Neural cell (in vitro differentiated cells): ENCODE data around the gene MON2. TPM values are rescaled to one million over a fixed set of nuclear protein-coding genes. Genes with fewer than 3 reads are reported as not detected.

Source experiments
- H2AFZ ChIP-seq: fragments of 200-600, 300-800 bp; sonication (generic), shearing (Covaris generic); 2 replicates; pipeline ENCODE4 v1.6.0; 2014; ENCODE audit warnings: low read depth, mild to moderate bottlenecking, antibody characterized with exemption, low read length, moderate library complexity
- H3F3A ChIP-seq: fragments of 200-600 bp; shearing (Covaris generic); 2 replicates; pipeline ENCODE4 v1.6.1; 2016; ENCODE audit warnings: mild to moderate bottlenecking, moderate library complexity, mixed read lengths, antibody characterized with exemption, low read length; ENCODE audit not compliant: insufficient read depth, poor library complexity, severe bottlenecking
- H3K27ac ChIP-seq: fragments of 200-600, 300-800 bp; sonication (generic), shearing (Covaris generic); 2 replicates; pipeline ENCODE4 v1.5.1; 2014; ENCODE audit warnings: mild to moderate bottlenecking, low read length, moderate library complexity
- H3K27me3 ChIP-seq: fragments of 300-800, 200-600 bp; sonication (generic), shearing (Covaris generic); 2 replicates; pipeline ENCODE4 v1.6.0; 2014; ENCODE audit warnings: mild to moderate bottlenecking, low read depth, low read length, moderate library complexity; ENCODE audit not compliant: insufficient read depth
- H3K36me3 ChIP-seq: fragments of 300-800, 200-600 bp; sonication (generic), shearing (Covaris generic); 2 replicates; pipeline ENCODE4 v1.5.1; 2014; ENCODE audit warnings: mild to moderate bottlenecking, antibody characterized with exemption, low read length, moderate library complexity; ENCODE audit not compliant: insufficient read depth
- H3K4me2 ChIP-seq: fragments of 300-800, 200-600 bp; sonication (generic), shearing (Covaris generic); 2 replicates; pipeline ENCODE4 v1.6.0; 2014; ENCODE audit warnings: mild to moderate bottlenecking, low read length
- H3K4me3 ChIP-seq: fragments of 300-800, 200-600 bp; sonication (generic), shearing (Covaris generic); 2 replicates; pipeline ENCODE4 v1.5.1; 2014; ENCODE audit warnings: mild to moderate bottlenecking, low read length, moderate library complexity
- H3K79me2 ChIP-seq: fragments of 200-600 bp; shearing (Covaris generic); replicated peaks from 2 replicates; pipeline ENCODE4 v1.6.0; 2014; ENCODE audit warnings: mild to moderate bottlenecking, low read length, moderate library complexity; ENCODE audit not compliant: insufficient read depth
- H3K9ac ChIP-seq: fragments of 300-800, 200-600 bp; sonication (generic), shearing (Covaris generic); 2 replicates; pipeline ENCODE4 v1.6.1; 2016; ENCODE audit warnings: mild to moderate bottlenecking, low read length, mixed read lengths
- H3K9me2 ChIP-seq: fragments of 200-600 bp; shearing (Covaris generic); 2 replicates; pipeline ENCODE4 v1.6.1; 2016; ENCODE audit warnings: mild to moderate bottlenecking, low read length, mixed read lengths; ENCODE audit not compliant: insufficient read depth
- H3K9me3 ChIP-seq: fragments of 200-600, 300-800 bp; sonication (generic), shearing (Covaris generic); 2 replicates; pipeline ENCODE4 v1.6.1; 2016; ENCODE audit warnings: mild to moderate bottlenecking, mixed run types, low read length, moderate library complexity, mixed read lengths
- H4K20me1 ChIP-seq: fragments of 200-600 bp; shearing (Covaris generic); 2 replicates; pipeline ENCODE4 v1.6.1; 2016; ENCODE audit warnings: mild to moderate bottlenecking, mixed run types; ENCODE audit not compliant: insufficient read depth
- EP300 ChIP-seq: fragments of 450-650 bp; conservative IDR thresholded peaks from 2 replicates; pipeline ENCODE4 v1.6.1; 2014; ENCODE audit warnings: antibody characterized with exemption, mild to moderate bottlenecking, moderate library complexity; ENCODE audit not compliant: poor library complexity, severe bottlenecking
- EZH2 ChIP-seq: fragments of 200-600, 300-800 bp; shearing (Covaris generic), sonication (generic); IDR thresholded peaks from 2 replicates; pipeline ENCODE4 v1.6.1; 2014; ENCODE audit warnings: antibody characterized with exemption, low read length, borderline replicate concordance, mild to moderate bottlenecking; ENCODE audit not compliant: insufficient read depth, poor library complexity, severe bottlenecking
- MXI1 ChIP-seq: fragments of 450-650 bp; conservative IDR thresholded peaks from 2 replicates; pipeline ENCODE4 v1.6.1; 2014; ENCODE audit warnings: antibody characterized with exemption, mild to moderate bottlenecking; ENCODE audit not compliant: poor library complexity, severe bottlenecking
- POLR2AphosphoS5 ChIP-seq: IDR thresholded peaks from 2 replicates; pipeline ENCODE4 v1.6.1; 2012
- RAD21 ChIP-seq: fragments of 450-650 bp; conservative IDR thresholded peaks from 2 replicates; pipeline ENCODE4 v1.6.1; 2014; ENCODE audit warnings: antibody characterized with exemption, mild to moderate bottlenecking, moderate library complexity
- SMC3 ChIP-seq: fragments of 450-650 bp; conservative IDR thresholded peaks from 2 replicates; pipeline ENCODE4 v1.6.1; 2014; ENCODE audit warnings: antibody characterized with exemption, mild to moderate bottlenecking, moderate library complexity; ENCODE audit not compliant: poor library complexity
- TAF1 ChIP-seq: IDR thresholded peaks from 2 replicates; pipeline ENCODE4 v1.6.1; 2012; ENCODE audit warnings: low read depth
- polyA plus RNA-seq: library from polyadenylated mRNA; depleted of rRNA; stranded (reverse); fragments of >200 nt; gene quantifications from 2 replicates; pipeline ENCODE4 v1.2.3, GENCODE V29; 2014
- TF ChIP-seq, protein P1 (sequence below): IDR thresholded peaks from 2 replicates; pipeline ENCODE4 v1.6.1; 2012; ENCODE audit warnings: borderline replicate concordance
- TF ChIP-seq, protein P2 (sequence below): fragments of 450-650 bp; IDR thresholded peaks from 2 replicates; pipeline ENCODE4 v1.5.1; 2014; ENCODE audit warnings: antibody characterized with exemption, mild to moderate bottlenecking, moderate library complexity; ENCODE audit not compliant: poor library complexity, severe bottlenecking

MON2 gene
- polyA plus RNA-seq, 1 donor from 2014 or later: 44.2 TPM

DNA sequence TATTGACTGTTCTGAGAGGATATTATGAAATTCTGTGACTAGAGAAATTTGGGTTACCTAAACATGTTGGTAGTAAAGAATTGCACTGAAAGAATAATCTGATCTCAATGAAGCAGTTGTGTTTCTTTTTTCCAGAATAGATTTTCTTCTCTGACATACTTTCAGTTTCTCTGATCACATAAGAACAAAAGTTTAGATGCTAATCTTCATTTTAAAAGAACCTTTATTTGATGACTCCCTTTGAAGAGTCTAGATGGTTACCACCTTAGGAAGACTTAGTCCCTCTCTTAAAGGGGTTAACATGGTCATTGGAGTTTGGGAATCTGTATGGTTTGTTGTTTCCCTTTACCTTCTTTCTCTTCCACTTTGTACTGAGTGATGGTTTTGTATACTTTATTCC, 58.6 kb downstream of the MON2 start:
- H3K36me3 ChIP-seq: no peaks in the 10 kb centered on the region
- no peak overlapping the region for H3K9ac ChIP-seq
- H3K27ac ChIP-seq: no peak overlapping the region
- no peak overlapping the region for H2AFZ ChIP-seq
- H3K4me2 ChIP-seq: no peak overlapping the region
- no peaks in the 10 kb centered on the region for H3K27me3 ChIP-seq
- H3K9me3 ChIP-seq: no peaks in the 10 kb centered on the region
- no peaks in the 10 kb centered on the region for H3F3A ChIP-seq
- H3K79me2 ChIP-seq: no peaks in the 10 kb centered on the region
- no peaks in the 10 kb centered on the region for H4K20me1 ChIP-seq
- TF ChIP-seq EP300 (no peak), POLR2AphosphoS5 (no peak), EZH2 (no peak), TAF1 (no peak), MXI1 (no peak), RAD21 (no peak), SMC3 (no peak)
- TF ChIP-seq, protein P1, sequence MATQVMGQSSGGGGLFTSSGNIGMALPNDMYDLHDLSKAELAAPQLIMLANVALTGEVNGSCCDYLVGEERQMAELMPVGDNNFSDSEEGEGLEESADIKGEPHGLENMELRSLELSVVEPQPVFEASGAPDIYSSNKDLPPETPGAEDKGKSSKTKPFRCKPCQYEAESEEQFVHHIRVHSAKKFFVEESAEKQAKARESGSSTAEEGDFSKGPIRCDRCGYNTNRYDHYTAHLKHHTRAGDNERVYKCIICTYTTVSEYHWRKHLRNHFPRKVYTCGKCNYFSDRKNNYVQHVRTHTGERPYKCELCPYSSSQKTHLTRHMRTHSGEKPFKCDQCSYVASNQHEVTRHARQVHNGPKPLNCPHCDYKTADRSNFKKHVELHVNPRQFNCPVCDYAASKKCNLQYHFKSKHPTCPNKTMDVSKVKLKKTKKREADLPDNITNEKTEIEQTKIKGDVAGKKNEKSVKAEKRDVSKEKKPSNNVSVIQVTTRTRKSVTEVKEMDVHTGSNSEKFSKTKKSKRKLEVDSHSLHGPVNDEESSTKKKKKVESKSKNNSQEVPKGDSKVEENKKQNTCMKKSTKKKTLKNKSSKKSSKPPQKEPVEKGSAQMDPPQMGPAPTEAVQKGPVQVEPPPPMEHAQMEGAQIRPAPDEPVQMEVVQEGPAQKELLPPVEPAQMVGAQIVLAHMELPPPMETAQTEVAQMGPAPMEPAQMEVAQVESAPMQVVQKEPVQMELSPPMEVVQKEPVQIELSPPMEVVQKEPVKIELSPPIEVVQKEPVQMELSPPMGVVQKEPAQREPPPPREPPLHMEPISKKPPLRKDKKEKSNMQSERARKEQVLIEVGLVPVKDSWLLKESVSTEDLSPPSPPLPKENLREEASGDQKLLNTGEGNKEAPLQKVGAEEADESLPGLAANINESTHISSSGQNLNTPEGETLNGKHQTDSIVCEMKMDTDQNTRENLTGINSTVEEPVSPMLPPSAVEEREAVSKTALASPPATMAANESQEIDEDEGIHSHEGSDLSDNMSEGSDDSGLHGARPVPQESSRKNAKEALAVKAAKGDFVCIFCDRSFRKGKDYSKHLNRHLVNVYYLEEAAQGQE: no peak
- no peak overlapping the region for H3K4me3 ChIP-seq
- H3K9me2 ChIP-seq: no peaks in the 10 kb centered on the region

DNA sequence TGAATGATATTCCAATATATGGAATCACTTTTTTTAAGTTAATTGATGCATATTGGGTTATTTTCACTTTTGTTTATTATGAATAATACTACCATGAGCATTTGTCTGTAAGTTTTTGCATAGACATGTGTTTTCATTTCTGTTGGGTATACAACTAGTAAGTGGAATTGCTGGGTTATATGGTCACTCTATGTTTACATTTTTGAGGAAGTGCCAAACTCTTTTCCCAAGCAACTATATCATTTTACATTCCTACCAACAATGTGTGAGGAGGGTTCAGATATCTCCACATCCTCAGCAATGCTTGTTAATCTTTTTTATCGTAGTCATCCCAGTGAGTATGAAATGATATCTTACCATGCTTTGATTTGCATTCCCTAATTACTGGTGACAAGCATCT, 64.0 kb downstream of the MON2 start:
- Histone ChIP-seq H3K4me3 (no peak overlapping the region), H3K9me3 (no peaks in the 10 kb centered on the region), H3K36me3 (no peaks in the 10 kb centered on the region), H4K20me1 (no peaks in the 10 kb centered on the region), H3K27me3 (no peaks in the 10 kb centered on the region), H3K4me2 (no peak overlapping the region), H3K27ac (no peak overlapping the region), H3F3A (no peaks in the 10 kb centered on the region), H3K79me2 (no peaks in the 10 kb centered on the region), H3K9me2 (no peaks in the 10 kb centered on the region), H2AFZ (no peak overlapping the region), H3K9ac (no peak overlapping the region)
- TF ChIP-seq POLR2AphosphoS5: no peak
- TF ChIP-seq, protein P1: no peak
- no peak for TF ChIP-seq EZH2
- TF ChIP-seq, protein P2, sequence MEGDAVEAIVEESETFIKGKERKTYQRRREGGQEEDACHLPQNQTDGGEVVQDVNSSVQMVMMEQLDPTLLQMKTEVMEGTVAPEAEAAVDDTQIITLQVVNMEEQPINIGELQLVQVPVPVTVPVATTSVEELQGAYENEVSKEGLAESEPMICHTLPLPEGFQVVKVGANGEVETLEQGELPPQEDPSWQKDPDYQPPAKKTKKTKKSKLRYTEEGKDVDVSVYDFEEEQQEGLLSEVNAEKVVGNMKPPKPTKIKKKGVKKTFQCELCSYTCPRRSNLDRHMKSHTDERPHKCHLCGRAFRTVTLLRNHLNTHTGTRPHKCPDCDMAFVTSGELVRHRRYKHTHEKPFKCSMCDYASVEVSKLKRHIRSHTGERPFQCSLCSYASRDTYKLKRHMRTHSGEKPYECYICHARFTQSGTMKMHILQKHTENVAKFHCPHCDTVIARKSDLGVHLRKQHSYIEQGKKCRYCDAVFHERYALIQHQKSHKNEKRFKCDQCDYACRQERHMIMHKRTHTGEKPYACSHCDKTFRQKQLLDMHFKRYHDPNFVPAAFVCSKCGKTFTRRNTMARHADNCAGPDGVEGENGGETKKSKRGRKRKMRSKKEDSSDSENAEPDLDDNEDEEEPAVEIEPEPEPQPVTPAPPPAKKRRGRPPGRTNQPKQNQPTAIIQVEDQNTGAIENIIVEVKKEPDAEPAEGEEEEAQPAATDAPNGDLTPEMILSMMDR: no peak
- TF ChIP-seq SMC3: no peak
- TF ChIP-seq MXI1: no peak
- no peak for TF ChIP-seq EP300
- TF ChIP-seq RAD21: no peak
- no peak for TF ChIP-seq TAF1
